ENCODE data around the gene EID3.

DNA sequence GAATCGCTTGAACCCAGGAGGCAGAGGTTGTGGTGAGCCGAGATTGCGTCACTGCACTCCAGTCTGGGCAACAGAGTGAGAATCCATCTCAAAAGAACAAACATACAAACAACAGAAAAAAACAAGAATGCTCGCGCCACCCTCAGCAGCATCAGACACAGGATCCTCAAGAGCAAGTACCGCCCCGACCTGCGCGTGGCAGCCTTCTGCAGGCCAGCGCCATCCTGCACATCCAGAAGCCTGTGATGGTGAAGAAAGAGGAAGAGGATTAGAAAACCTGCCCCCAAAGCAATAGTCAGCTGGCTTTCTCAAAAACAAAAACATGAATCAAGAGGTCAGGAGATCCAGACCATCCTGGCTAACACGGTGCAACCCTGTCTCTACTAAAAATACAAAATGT, 30.0 kb upstream of the EID3 start:
- no peak for TF ChIP-seq CTCF (IDR thresholded peaks at IDR 0.05)
- 0 out of 4 replicates have a peak, but pooled peaks of 1 of the 2 experiments have one; percentile 34 for TF ChIP-seq CEBPB (IDR thresholded peaks at IDR 0.05)
- no peak for TF ChIP-seq KDM1A (IDR thresholded peaks at IDR 0.05; ENCODE audit: low read depth)
